Neuronal stem cell (in vitro differentiated cells): ENCODE measurements around the gene SYN1.
A peak's percentile ranks its signal among the peaks of the same experiment; 100 is the strongest.

Experiments
- DNase-seq: peaks from one replicate; pipeline ENCODE4 v3.0.0-alpha.2; 2013; ENCODE audit warnings: low spot score
- H2AFZ ChIP-seq: one replicate; pipeline ENCODE4 v1.6.1; 2013; ENCODE audit warnings: mild to moderate bottlenecking, low read length, inconsistent platforms
- H2AK5ac ChIP-seq: 2 replicates; pipeline ENCODE4 v1.6.1; 2013; ENCODE audit warnings: low read depth, mild to moderate bottlenecking, inconsistent platforms, low read length, moderate library complexity, mixed read lengths
- H2BK120ac ChIP-seq: 2 replicates; pipeline ENCODE4 v1.6.1; 2013; ENCODE audit warnings: low read depth, mild to moderate bottlenecking, inconsistent platforms, low read length, moderate library complexity, mixed read lengths
- H2BK12ac ChIP-seq: one replicate; pipeline ENCODE4 v1.6.1; 2013; ENCODE audit warnings: low read length, inconsistent platforms
- H2BK15ac ChIP-seq: 2 replicates; pipeline ENCODE4 v1.6.1; 2013; ENCODE audit warnings: mild to moderate bottlenecking, low read length, inconsistent platforms, mixed read lengths
- H2BK5ac ChIP-seq: one replicate; pipeline ENCODE4 v1.6.1; 2013; ENCODE audit warnings: inconsistent platforms, mild to moderate bottlenecking, low read length, moderate library complexity
- H3K14ac ChIP-seq: one replicate; pipeline ENCODE4 v1.6.1; 2013; ENCODE audit warnings: low read length, inconsistent platforms
- H3K18ac ChIP-seq: 2 replicates; pipeline ENCODE4 v1.6.1; 2013; ENCODE audit warnings: low read length, inconsistent platforms
- H3K23ac ChIP-seq: 2 replicates; pipeline ENCODE4 v1.6.1; 2013; ENCODE audit warnings: low read depth, mild to moderate bottlenecking, mixed read lengths, low read length, inconsistent platforms; ENCODE audit not compliant: poor library complexity
- H3K27ac ChIP-seq: replicated peaks from 3 replicates; pipeline ENCODE4 v1.5.1; 2013; ENCODE audit warnings: low read length, inconsistent platforms
- H3K27me3 ChIP-seq, 3 experiments: 2 replicates each; pipeline ENCODE4 v1.6.1; 2013; ENCODE audit warnings: low read length in 3 of 3, mild to moderate bottlenecking in 2 of 3, inconsistent platforms in 1 of 3, low read depth in 1 of 3, mixed read lengths in 1 of 3, moderate library complexity in 1 of 3; ENCODE audit not compliant: control insufficient read depth in 3 of 3, insufficient read depth in 3 of 3
- H3K36me3 ChIP-seq, 2 donors: replicated peaks in 1 of 2; 2 replicates each; pipeline ENCODE4 v1.6.1; 2013; ENCODE audit warnings: low read length in 2 of 2; ENCODE audit not compliant: control insufficient read depth in 2 of 2, insufficient read depth in 2 of 2
- H3K4ac ChIP-seq: 2 replicates; pipeline ENCODE4 v1.6.1; 2013; ENCODE audit warnings: inconsistent platforms, mild to moderate bottlenecking, low read length, moderate library complexity
- H3K4me1 ChIP-seq, 2 donors: 1 replicate in 1 of 2; 2 replicates in 1 of 2; pipeline ENCODE4 v1.6.1; 2013; ENCODE audit warnings: low read length in 2 of 2, low read depth in 1 of 2; ENCODE audit not compliant: control insufficient read depth in 2 of 2, insufficient read depth in 1 of 2
- H3K4me2 ChIP-seq: one replicate; pipeline ENCODE4 v1.6.1; 2013; ENCODE audit warnings: mild to moderate bottlenecking, low read length, inconsistent platforms; ENCODE audit not compliant: insufficient read depth, poor library complexity, severe bottlenecking
- H3K4me3 ChIP-seq, 2 donors: 2 replicates each; pipeline ENCODE4 v1.5.1; 2013; ENCODE audit warnings: low read length in 2 of 2, mild to moderate bottlenecking in 2 of 2, inconsistent platforms in 1 of 2, moderate library complexity in 1 of 2
- H3K79me1 ChIP-seq: one replicate; pipeline ENCODE4 v1.6.1; 2013; ENCODE audit warnings: low read depth, mild to moderate bottlenecking, inconsistent platforms, low read length, moderate library complexity
- H3K9ac ChIP-seq: one replicate; pipeline ENCODE4 v1.6.1; 2013; ENCODE audit warnings: mild to moderate bottlenecking, low read depth, low read length, inconsistent platforms; ENCODE audit not compliant: poor library complexity
- H3K9me3 ChIP-seq, 2 donors: replicated peaks in 1 of 2; 2 replicates each; pipeline versions ENCODE3 to v1.6.1; 2013; ENCODE audit warnings: low read length in 2 of 2, mild to moderate bottlenecking in 2 of 2, inconsistent platforms in 1 of 2, low read depth in 1 of 2, mixed read lengths in 1 of 2, moderate library complexity in 1 of 2; ENCODE audit not compliant: control insufficient read depth in 2 of 2, insufficient read depth in 1 of 2
- H4K8ac ChIP-seq: one replicate; pipeline ENCODE4 v1.6.1; 2013; ENCODE audit warnings: low read depth, mild to moderate bottlenecking, inconsistent platforms, low read length, moderate library complexity
- H4K91ac ChIP-seq: one replicate; pipeline ENCODE4 v1.6.1; 2013; ENCODE audit warnings: low read length, low read depth, mild to moderate bottlenecking, inconsistent platforms; ENCODE audit not compliant: poor library complexity
- WGBS, 2 donors: extraction: QIAGEN DNeasy Blood & Tissue Kit; methylation state at CpG; one replicate each; pipeline ENCODE4 v1.1.7; 2013; ENCODE audit warnings: missing lambda C conversion rate in 2 of 2, mixed read lengths in 1 of 2; ENCODE audit not compliant: insufficient read length in 2 of 2, insufficient replicate concordance in 1 of 2; ENCODE audit errors: extremely low coverage in 2 of 2; 5-methylcytosine and 5-hydroxymethylcytosine counted together

The SYN1 gene

GRCh38 chrX:47570794-47571193 lies 48.9 kb downstream of the SYN1 start:
- H3K4me3 ChIP-seq, result no peak overlapping the region

GRCh38 chrX:47568656-47569295 lies 50.9 kb downstream of the SYN1 start:
- Histone ChIP-seq H4K91ac (no peak overlapping the region), H3K4me3 (no peak overlapping the region), H2AFZ (no peak overlapping the region), H3K36me3 (peaks cover 20 to 74% of the 10 kb centered on the region in 2 donors), H3K23ac (no peak overlapping the region), H3K4ac (no peak overlapping the region), H2BK12ac (no peak overlapping the region), H3K14ac (no peak overlapping the region), H3K18ac (no peak overlapping the region), H4K8ac (no peak overlapping the region), H3K9me3 (no peaks in the 10 kb centered on the region), H2BK15ac (no peak overlapping the region), H3K4me2 (no peak overlapping the region), H3K27me3 (no peaks in the 10 kb centered on the region), H3K27ac (no peak overlapping the region), H2BK5ac (no peak overlapping the region), H3K79me1 (peaks cover 2% of the 10 kb centered on the region), H2BK120ac (no peak overlapping the region), H2AK5ac (no peak overlapping the region), H3K4me1 (peaks cover 0 to 6% of the 10 kb centered on the region in 2 donors), H3K9ac (no peak overlapping the region)
- WGBS, 2 donors, result no CpG with 5 or more reads among the region's 13 CpGs
- DNase-seq, result no peak

More at GRCh38 chrX:47570794-47571193, 48.9 kb downstream of the SYN1 start:
- H3K9ac ChIP-seq, result peak overlapping the region; percentile 4
- no CpG with 5 or more reads among the region's 8 CpGs for WGBS, 2 donors
- peaks cover 16 to 56% of the 10 kb centered on the region in 2 donors for H3K36me3 ChIP-seq
- H2AFZ ChIP-seq, result no peak overlapping the region
- H2BK120ac ChIP-seq, result no peak overlapping the region
- no peak overlapping the region for H2BK12ac ChIP-seq
- H4K8ac ChIP-seq, result no peak overlapping the region
- no peak overlapping the region for H2AK5ac ChIP-seq
- no peak overlapping the region for H3K4me2 ChIP-seq
- H3K14ac ChIP-seq, result no peak overlapping the region
- H3K4ac ChIP-seq, result no peak overlapping the region
- no peak overlapping the region for H4K91ac ChIP-seq
- H3K27ac ChIP-seq, result no peak overlapping the region
- no peak overlapping the region for H2BK5ac ChIP-seq
- no peak overlapping the region for H3K23ac ChIP-seq
- peaks cover 0 to 11% of the 10 kb centered on the region in 2 donors for H3K4me1 ChIP-seq
- peaks cover 2% of the 10 kb centered on the region for H3K79me1 ChIP-seq
- H3K27me3 ChIP-seq, result no peaks in the 10 kb centered on the region
- H3K18ac ChIP-seq, result no peak overlapping the region
- no peaks in the 10 kb centered on the region for H3K9me3 ChIP-seq
- no peak overlapping the region for H2BK15ac ChIP-seq
- no peak for DNase-seq

GRCh38 chrX:47566841-47567240 lies 52.8 kb downstream of the SYN1 start:
- H2BK5ac ChIP-seq, result no peak overlapping the region
- H3K9me3 ChIP-seq, result no peaks in the 10 kb centered on the region
- no peak overlapping the region for H4K8ac ChIP-seq
- H3K4me2 ChIP-seq, result no peak overlapping the region
- no peak overlapping the region for H3K23ac ChIP-seq
- no peak overlapping the region for H2AK5ac ChIP-seq
- peaks cover 4% of the 10 kb centered on the region for H3K79me1 ChIP-seq
- H2BK120ac ChIP-seq, result no peak overlapping the region
- H3K27me3 ChIP-seq, result no peaks in the 10 kb centered on the region
- peaks cover 1 to 2% of the 10 kb centered on the region in 2 donors for H3K4me1 ChIP-seq
- H2BK12ac ChIP-seq, result no peak overlapping the region
- no peak overlapping the region for H2AFZ ChIP-seq
- H4K91ac ChIP-seq, result no peak overlapping the region
- no peak overlapping the region for H2BK15ac ChIP-seq
- H3K4me3 ChIP-seq, result no peak overlapping the region
- H3K27ac ChIP-seq, result no peak overlapping the region
- no peak overlapping the region for H3K4ac ChIP-seq
- H3K18ac ChIP-seq, result no peak overlapping the region
- no peak overlapping the region for H3K9ac ChIP-seq
- H3K36me3 ChIP-seq, result peaks cover 22 to 82% of the 10 kb centered on the region in 2 donors
- no peak for DNase-seq
- WGBS, 2 donors, result no CpG with 5 or more reads among the region's 11 CpGs
- no peak overlapping the region for H3K14ac ChIP-seq

GRCh38 chrX:47564438-47565085 lies 55.1 kb downstream of the SYN1 start:
- H3K36me3 ChIP-seq, result peaks cover 15 to 65% of the 10 kb centered on the region in 2 donors
- H2BK120ac ChIP-seq, result no peak overlapping the region
- no peak overlapping the region for H3K4me3 ChIP-seq
- no peak overlapping the region for H3K4me2 ChIP-seq
- no peak overlapping the region for H3K18ac ChIP-seq
- peaks cover 4% of the 10 kb centered on the region for H3K79me1 ChIP-seq
- no peak overlapping the region for H2AK5ac ChIP-seq
- peak overlapping the region; percentile 21 for H3K9ac ChIP-seq
- peaks cover 2 to 3% of the 10 kb centered on the region in 2 donors for H3K4me1 ChIP-seq
- no peak overlapping the region for H3K27ac ChIP-seq
- H2BK5ac ChIP-seq, result no peak overlapping the region
- no peak overlapping the region for H2BK15ac ChIP-seq
- no peak overlapping the region for H2AFZ ChIP-seq
- no CpG with 5 or more reads among the region's 12 CpGs for WGBS, 2 donors
- H3K23ac ChIP-seq, result no peak overlapping the region
- no peak overlapping the region for H3K14ac ChIP-seq
- H4K8ac ChIP-seq, result no peak overlapping the region
- H4K91ac ChIP-seq, result no peak overlapping the region
- H3K4ac ChIP-seq, result no peak overlapping the region
- H3K9me3 ChIP-seq, result no peaks in the 10 kb centered on the region
- H3K27me3 ChIP-seq, result no peaks in the 10 kb centered on the region
- no peak overlapping the region for H2BK12ac ChIP-seq
- DNase-seq, result no peak
